H1 (cell line): ENCODE measurements around the gene GBA2. TPM values are rescaled to one million over a fixed set of nuclear protein-coding genes. Genes with fewer than 3 reads are reported as not detected.

Experiments used
- CTCF ChIA-PET: fragments of 300-600 bp; sonication (Branson Sonifier 250); formaldehyde crosslinking; loops from one replicate; lab custom pipeline; 2021; ENCODE audit not compliant: partially characterized antibody; lab: Charles Lee
- POLR2A ChIA-PET: fragments of 300-600 bp; sonication (Branson Sonifier 250); formaldehyde crosslinking; loops from one replicate; lab custom pipeline; 2021; ENCODE audit warnings: inconsistent platforms; ENCODE audit not compliant: partially characterized antibody; lab: Charles Lee
- DNase-seq, 2 experiments: peaks; one replicate each; pipeline versions ENCODE4 v3.0.0 to v3.0.0-alpha.2; 2010 to 2022; ENCODE audit warnings: low spot score in 2 of 2, low read depth in 1 of 2, mixed read lengths in 1 of 2
- FAIRE-seq: peaks from 2 replicates; lab custom pipeline; 2011; peaks lifted over from hg19 to GRCh38; lab: Jason Lieb, UNC
- H2AFZ ChIP-seq: 2 replicates; pipeline ENCODE4 v1.8.1; 2012; ENCODE audit warnings: low read length, inconsistent platforms
- H2AK5ac ChIP-seq: 2 replicates; pipeline ENCODE4 v1.6.1; 2013; ENCODE audit warnings: low read depth, low read length
- H2BK120ac ChIP-seq: replicated peaks from 2 replicates; pipeline ENCODE3; 2013; ENCODE audit warnings: low read depth, low read length, inconsistent platforms
- H2BK12ac ChIP-seq: 2 replicates; pipeline ENCODE4 v1.6.1; 2013; ENCODE audit warnings: low read depth, low read length
- H2BK15ac ChIP-seq: 2 replicates; pipeline ENCODE4 v1.6.1; 2013; ENCODE audit warnings: low read length
- H2BK20ac ChIP-seq: 2 replicates; pipeline ENCODE4 v1.6.1; 2013; ENCODE audit warnings: low read length
- H2BK5ac ChIP-seq: 2 replicates; pipeline ENCODE4 v1.6.1; 2013; ENCODE audit warnings: low read depth, low read length
- H3K14ac ChIP-seq: 2 replicates; pipeline ENCODE4 v1.6.1; 2013; ENCODE audit warnings: inconsistent platforms; ENCODE audit not compliant: insufficient read length
- H3K18ac ChIP-seq: 2 replicates; pipeline ENCODE4 v1.6.1; 2013; ENCODE audit warnings: low read length; ENCODE audit errors: extremely low read depth
- H3K23ac ChIP-seq: 2 replicates; pipeline ENCODE4 v1.6.1; 2013; ENCODE audit warnings: inconsistent platforms; ENCODE audit not compliant: insufficient read length
- H3K23me2 ChIP-seq: 2 replicates; pipeline ENCODE4 v1.6.1; 2013; ENCODE audit warnings: low read depth, low read length
- H3K27ac ChIP-seq: 2 replicates; pipeline ENCODE4 v1.6.1; 2011; ENCODE audit warnings: low read depth, low read length, inconsistent platforms
- H3K27me3 ChIP-seq, 4 experiments: replicated peaks in 1 of 4; 1 replicate in 1 of 4; 2 replicates in 3 of 4; pipeline versions ENCODE4 v1.6.1 to v1.8.1; 2011 to 2013; ENCODE audit warnings: low read length in 3 of 4, mild to moderate bottlenecking in 3 of 4, inconsistent platforms in 2 of 4, mixed read lengths in 2 of 4, moderate library complexity in 1 of 4; ENCODE audit not compliant: control insufficient read depth in 3 of 4, insufficient read depth in 3 of 4; ENCODE audit errors: extremely low read depth in 1 of 4
- H3K36me3 ChIP-seq, 4 experiments: 2 replicates each; pipeline versions ENCODE4 v1.6.1 to v1.8.1; 2011 to 2013; ENCODE audit warnings: mild to moderate bottlenecking in 4 of 4, low read length in 3 of 4, moderate library complexity in 2 of 4, control low read depth in 1 of 4, inconsistent platforms in 1 of 4; ENCODE audit not compliant: insufficient read depth in 4 of 4, control insufficient read depth in 2 of 4
- H3K4ac ChIP-seq: replicated peaks from 2 replicates; pipeline ENCODE3; 2013; ENCODE audit warnings: low read length, low read depth, mixed read lengths, inconsistent platforms; ENCODE audit not compliant: insufficient read length
- H3K4me1 ChIP-seq, 4 experiments: replicated peaks in 1 of 4; 1 replicate in 1 of 4; 2 replicates in 3 of 4; pipeline versions ENCODE4 v1.6.1 to v1.8.1; 2011 to 2013; ENCODE audit warnings: low read length in 3 of 4, inconsistent platforms in 2 of 4, mixed read lengths in 1 of 4; ENCODE audit not compliant: insufficient read depth in 4 of 4, control insufficient read depth in 3 of 4
- H3K4me2 ChIP-seq, 2 experiments: 2 replicates each; pipeline versions ENCODE4 v1.6.1 to v1.8.1; 2011 to 2013; ENCODE audit warnings: low read depth in 2 of 2, low read length in 2 of 2, control low read depth in 1 of 2, inconsistent platforms in 1 of 2, mild to moderate bottlenecking in 1 of 2; ENCODE audit not compliant: insufficient read depth in 1 of 2
- H3K4me3 ChIP-seq, 4 experiments: fragments of 200-600, 300-600 bp in 1 of 4; sonication (generic), shearing (Covaris generic), sonication (Bioruptor Twin) in 1 of 4; 2 replicates each; pipeline versions ENCODE4 v1.5.1 to v1.8.1; 2011 to 2016; ENCODE audit warnings: low read length in 4 of 4, low read depth in 3 of 4, control low read depth in 2 of 4, inconsistent platforms in 2 of 4, mild to moderate bottlenecking in 2 of 4, mixed read lengths in 1 of 4, moderate library complexity in 1 of 4; ENCODE audit not compliant: insufficient read depth in 2 of 4; ENCODE audit errors: extremely low read depth in 1 of 4
- H3K56ac ChIP-seq: replicated peaks from 2 replicates; pipeline ENCODE3; 2013; ENCODE audit warnings: low read depth, mild to moderate bottlenecking, mixed read lengths, low read length, inconsistent platforms; ENCODE audit not compliant: insufficient read length
- H3K79me1 ChIP-seq: 2 replicates; pipeline ENCODE4 v1.6.1; 2013; ENCODE audit warnings: low read depth, low read length, control low read depth
- H3K79me2 ChIP-seq, 2 experiments: 2 replicates each; pipeline versions ENCODE4 v1.6.1 to v1.8.1; 2012 to 2013; ENCODE audit warnings: low read length in 2 of 2, mild to moderate bottlenecking in 2 of 2, inconsistent platforms in 1 of 2; ENCODE audit not compliant: insufficient read depth in 2 of 2, control insufficient read depth in 1 of 2
- H3K9ac ChIP-seq, 4 experiments: replicated peaks in 1 of 4; 1 replicate in 1 of 4; 2 replicates in 3 of 4; pipeline versions ENCODE4 v1.6.1 to v1.8.1; 2011 to 2013; ENCODE audit warnings: low read depth in 3 of 4, low read length in 3 of 4, control low read depth in 2 of 4, mild to moderate bottlenecking in 2 of 4, moderate library complexity in 2 of 4, inconsistent platforms in 1 of 4; ENCODE audit errors: extremely low read depth in 1 of 4
- H3K9me3 ChIP-seq, 2 experiments: 2 replicates each; pipeline versions ENCODE4 v1.6.1 to v1.8.1; 2012 to 2013; ENCODE audit warnings: mild to moderate bottlenecking in 2 of 2, moderate library complexity in 2 of 2, control low read depth in 1 of 2, inconsistent platforms in 1 of 2, low read depth in 1 of 2, low read length in 1 of 2, mixed read lengths in 1 of 2; ENCODE audit not compliant: insufficient read depth in 2 of 2
- H4K20me1 ChIP-seq, 2 experiments: replicated peaks in 1 of 2; 2 replicates each; pipeline versions ENCODE3 to v1.8.1; 2011 to 2013; ENCODE audit warnings: inconsistent platforms in 2 of 2, low read length in 2 of 2, mild to moderate bottlenecking in 1 of 2; ENCODE audit not compliant: insufficient read depth in 2 of 2, control insufficient read depth in 1 of 2
- H4K5ac ChIP-seq: 2 replicates; pipeline ENCODE4 v1.6.1; 2013; ENCODE audit warnings: low read length, low read depth, mixed read lengths, inconsistent platforms; ENCODE audit not compliant: insufficient read length
- H4K8ac ChIP-seq: 2 replicates; pipeline ENCODE4 v1.8.0; 2013; ENCODE audit warnings: mild to moderate bottlenecking, moderate library complexity, low read length, inconsistent platforms; ENCODE audit not compliant: insufficient read depth; ENCODE audit errors: extremely low read depth
- H4K91ac ChIP-seq: replicated peaks from 2 replicates; pipeline ENCODE3; 2013; ENCODE audit warnings: low read length, mixed read lengths, inconsistent platforms; ENCODE audit not compliant: insufficient read length
- BCL11A ChIP-seq, 2 experiments: IDR thresholded peaks; one replicate each; pipeline ENCODE4 v1.6.1; 2011; ENCODE audit warnings: low read depth in 2 of 2, low read length in 2 of 2, mild to moderate bottlenecking in 2 of 2
- EGR1 ChIP-seq: IDR thresholded peaks from 2 replicates; pipeline ENCODE4 v1.6.1; 2011; ENCODE audit warnings: low read depth, low read length, borderline replicate concordance
- EZH2 ChIP-seq: fragments of 200-600 bp; sonication (generic); IDR thresholded peaks from 2 replicates; pipeline ENCODE4 v1.7.1; 2012; ENCODE audit warnings: low read depth, mild to moderate bottlenecking, moderate library complexity, low read length, inconsistent platforms; ENCODE audit not compliant: severe bottlenecking
- HDAC2 ChIP-seq, 2 experiments: fragments of 300-600 bp in 1 of 2; sonication (generic) in 1 of 2; IDR thresholded peaks; 2 replicates each; pipeline ENCODE4 v1.6.1; 2011 to 2012; ENCODE audit warnings: low read depth in 2 of 2, low read length in 2 of 2, mild to moderate bottlenecking in 2 of 2, moderate library complexity in 2 of 2, borderline replicate concordance in 1 of 2, inconsistent platforms in 1 of 2
- KDM1A ChIP-seq: fragments of 200-600, 300-600 bp; sonication (generic); IDR thresholded peaks from 2 replicates; pipeline ENCODE4 v1.7.1; 2016; ENCODE audit warnings: mild to moderate bottlenecking, low read length, borderline replicate concordance
- NANOG ChIP-seq: IDR thresholded peaks from 2 replicates; pipeline ENCODE4 v1.6.1; 2011; ENCODE audit warnings: low read length, low read depth, mild to moderate bottlenecking, inconsistent platforms; ENCODE audit not compliant: insufficient read depth, poor library complexity, severe bottlenecking
- PHF8 ChIP-seq: fragments of 200-600 bp; sonication (generic); conservative IDR thresholded peaks from 2 replicates; pipeline ENCODE4 v1.7.1; 2012; ENCODE audit warnings: low read depth, mild to moderate bottlenecking, inconsistent platforms, low read length, moderate library complexity
- POU5F1 ChIP-seq: IDR thresholded peaks from 2 replicates; pipeline ENCODE4 v1.6.1; 2011; ENCODE audit warnings: low read depth, mild to moderate bottlenecking, low read length, moderate library complexity
- RFX5 ChIP-seq: IDR thresholded peaks from 2 replicates; pipeline ENCODE4 v1.6.1; 2011; ENCODE audit warnings: low read depth, low read length, improper control_type of control experiment, borderline replicate concordance
- RXRA ChIP-seq: IDR thresholded peaks from 2 replicates; pipeline ENCODE4 v1.6.1; 2011; ENCODE audit warnings: low read depth, mild to moderate bottlenecking, low read length, moderate library complexity; ENCODE audit not compliant: insufficient read depth
- SRF ChIP-seq: IDR thresholded peaks from 2 replicates; pipeline ENCODE4 v1.6.1; 2011; ENCODE audit warnings: mild to moderate bottlenecking, low read depth, low read length, moderate library complexity
- TAF7 ChIP-seq: optimal IDR thresholded peaks from 2 replicates; pipeline ENCODE3; 2011; ENCODE audit warnings: low read depth, mild to moderate bottlenecking, inconsistent platforms, low read length, moderate library complexity, borderline replicate concordance
- YY1 ChIP-seq: IDR thresholded peaks from 2 replicates; pipeline ENCODE4 v1.6.1; 2011; ENCODE audit warnings: low read depth, mild to moderate bottlenecking, low read length
- WGBS, 2 experiments: shearing (Covaris generic) in 1 of 2; methylation state at CpG; one replicate each; pipeline versions ENCODE4 v1.1.6 to v1.1.7; 2013 to 2015; ENCODE audit warnings: low lambda C conversion rate in 2 of 2, mixed read lengths in 2 of 2, inconsistent platforms in 1 of 2, low coverage in 1 of 2, missing lambda C conversion rate in 1 of 2; ENCODE audit not compliant: insufficient replicate concordance in 2 of 2, insufficient coverage in 1 of 2, insufficient read length in 1 of 2; ENCODE audit errors: extremely low coverage in 1 of 2, missing lambda C conversion rate in 1 of 2; 5-methylcytosine and 5-hydroxymethylcytosine counted together
- polyA plus RNA-seq, 7 experiments: library from polyadenylated mRNA; depleted of rRNA in 3 of 7; stranded (reverse) in 5 of 7; unstranded in 2 of 7; fragments of >200 nt in 5 of 7; fragments of 200-250 nt in 2 of 7; gene quantifications; 1 replicate in 5 of 7; 2 replicates in 1 of 7; 4 replicates in 1 of 7; pipeline versions ENCODE4 v1.2.1 to v1.2.3, GENCODE V29; 2011 to 2013; ENCODE audit warnings: missing spikeins in 2 of 7, mixed read lengths in 2 of 7
- total RNA-seq: library from RNA; stranded (reverse); fragmentation: NEBNext Ultra II Directional; extraction: Animal tissue kit (Norgen Biotek cat#: 25700); gene quantifications from 2 replicates; pipeline ENCODE4 v1.2.1, GENCODE V29; 2021

The GBA2 gene
- total and polyA plus RNA-seq, 2 of the 8 experiments (the other 6 are each of a cell fraction or from before 2014, with no cell fraction given): 64.2 to 71.9 TPM

DNA sequence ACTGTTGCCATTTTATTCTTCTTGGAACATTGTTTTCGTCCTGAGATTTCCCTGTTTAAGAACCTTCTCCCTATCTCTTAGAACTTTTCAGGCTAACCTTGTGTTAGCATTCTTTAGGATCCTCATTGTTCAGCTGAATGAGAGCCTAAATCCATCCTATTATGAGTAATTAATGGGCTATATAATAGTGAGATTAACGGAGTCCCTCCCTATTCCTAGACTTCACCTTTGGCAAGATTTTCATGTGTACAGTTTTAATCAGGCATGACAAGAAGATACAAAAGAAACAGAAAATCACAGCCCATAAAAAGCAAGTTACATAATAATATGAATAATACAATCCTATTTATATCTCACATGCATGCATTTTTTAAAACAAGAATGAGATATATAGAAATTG lies 14.2 kb upstream of the GBA2 start:
- POLR2A ChIA-PET: interaction anchor here (0.6 to 0.9 kb wide), 4 partner anchors 12 to 31 kb away, joined by 3 to 4 read pairs (median 3); partner anchors contain the start of genes CREB3, GBA2 and RGP1
- no peak overlapping the region for H3K27ac ChIP-seq
- no peak for TF ChIP-seq EZH2
- TF ChIP-seq KDM1A: no peak
- TF ChIP-seq BCL11A (IDR thresholded peaks at IDR 0.05; ENCODE audit: low read depth in 2 of 2, low read length in 2 of 2): no peak
- no peak for TF ChIP-seq NANOG
- no peak for TF ChIP-seq EGR1
- no peak for TF ChIP-seq RXRA
- no peak for TF ChIP-seq POU5F1
- no peak for TF ChIP-seq HDAC2 (IDR thresholded peaks at IDR 0.05; ENCODE audit: borderline replicate concordance in 1 of 2, low read depth in 2 of 2, low read length in 2 of 2)
- TF ChIP-seq RFX5: no peak
- no peak for TF ChIP-seq PHF8
- no peak for TF ChIP-seq SRF
- no peak for TF ChIP-seq YY1
- TF ChIP-seq TAF7: no peak

More for the DNA sequence above, 14.2 kb upstream of the GBA2 start:
- no peak overlapping the region for H3K9ac ChIP-seq
- H3K4me2 ChIP-seq: no peak overlapping the region
- FAIRE-seq: no peak
- H4K91ac ChIP-seq: no peak overlapping the region
- no peak overlapping the region for H3K4me3 ChIP-seq
- no peaks in the 10 kb centered on the region for H3K27me3 ChIP-seq
- no peaks in the 10 kb centered on the region for H3K23me2 ChIP-seq
- no peak overlapping the region for H3K18ac ChIP-seq
- H2AFZ ChIP-seq: no peak overlapping the region
- H3K36me3 ChIP-seq: no peaks in the 10 kb centered on the region
- no peak overlapping the region for H2AK5ac ChIP-seq
- DNase-seq: no peak
- H2BK120ac ChIP-seq: no peak overlapping the region
- H4K5ac ChIP-seq: no peak overlapping the region
- no peak overlapping the region for H3K56ac ChIP-seq
- CTCF ChIA-PET: interaction anchor here (0.7 to 0.9 kb wide), 4 partner anchors 8 to 26 kb away, joined by 3 to 4 read pairs (median 4); no protein-coding TSS in a partner anchor
- peaks cover 0 to 20% of the 10 kb centered on the region in 2 experiments; a peak in 2 of 4 replicates for H3K79me2 ChIP-seq
- no peak overlapping the region for H2BK5ac ChIP-seq
- H4K8ac ChIP-seq: no peak overlapping the region
- no peak overlapping the region for H3K14ac ChIP-seq
- WGBS, 2 experiments: 87% methylated on average over 2 of the region's 2 CpGs; no CpG with 5 or more reads in 1 of the 2 experiments
- no peaks in the 10 kb centered on the region for H3K79me1 ChIP-seq
- H4K20me1 ChIP-seq: no peaks in the 10 kb centered on the region
- no peak overlapping the region for H3K4ac ChIP-seq
- H2BK12ac ChIP-seq: no peak overlapping the region
- no peak overlapping the region for H2BK15ac ChIP-seq
- no peaks in the 10 kb centered on the region for H3K4me1 ChIP-seq
- no peak overlapping the region for H2BK20ac ChIP-seq
- H3K23ac ChIP-seq: no peak overlapping the region
- H3K9me3 ChIP-seq: no peaks in the 10 kb centered on the region
